SU-DHL-6 (cell line): ENCODE data around the gene BBS2.

Experiments
- CTCF ChIP-seq: fragments of 200-600 bp; sonication (generic); IDR thresholded peaks from one replicate; pipeline ENCODE4 v1.5.1; 2017; ENCODE audit warnings: antibody characterized with exemption, mild to moderate bottlenecking, low read length, moderate library complexity; ENCODE audit not compliant: insufficient read depth, poor library complexity, severe bottlenecking
- EZH2phosphoT487 ChIP-seq: fragments of 200-600 bp; sonication (generic), shearing (Covaris generic); conservative IDR thresholded peaks from 2 replicates; pipeline ENCODE4 v1.6.1; 2018; ENCODE audit warnings: mild to moderate bottlenecking, antibody characterized with exemption, low read length, moderate library complexity, mixed read lengths

DNA sequence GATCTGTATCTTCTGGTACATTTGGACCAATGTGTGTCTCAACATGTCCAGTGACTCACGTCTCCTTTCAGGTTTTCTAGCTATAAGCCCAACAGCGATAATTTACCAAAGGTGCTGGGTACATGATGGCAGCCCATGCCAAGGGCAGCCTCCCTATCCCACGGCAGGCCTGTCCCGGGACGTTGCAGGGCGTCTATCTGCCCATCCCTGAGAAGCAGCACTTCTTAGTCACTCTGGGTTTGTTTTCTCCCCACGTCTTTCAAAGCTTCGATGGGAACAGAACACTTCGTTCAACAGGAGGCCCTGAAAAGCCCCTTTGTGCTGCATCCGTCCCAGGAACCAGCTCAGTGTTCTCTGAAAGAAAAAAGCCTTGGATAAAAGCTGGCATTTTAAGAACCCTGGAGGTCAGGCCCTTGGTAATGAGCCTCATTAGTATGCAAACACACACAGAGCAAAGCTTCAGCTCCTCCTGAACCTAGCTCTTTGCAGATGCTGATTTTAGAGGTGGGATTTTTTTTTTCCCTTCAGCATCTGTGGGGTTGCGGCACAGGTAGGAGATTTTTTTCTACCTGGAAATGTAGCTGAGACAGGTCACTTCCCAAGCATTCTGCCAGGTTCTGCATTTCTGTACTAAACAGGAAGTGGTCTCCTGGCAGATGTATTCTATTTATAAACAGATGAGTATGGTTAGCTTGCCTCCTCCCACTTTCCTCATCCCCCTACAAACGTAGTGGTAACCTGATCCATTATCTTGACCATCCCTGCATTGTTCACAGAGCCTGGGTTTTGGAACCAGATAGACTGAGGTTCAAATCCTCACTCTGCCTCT, 27.5 kb upstream of the BBS2 start:
- TF ChIP-seq CTCF (no peak), EZH2phosphoT487 (no peak)
